Ovary (tissue), 9 donors: Measurements from ENCODE around the gene CDS1. TPM values are rescaled to one million over a fixed set of nuclear protein-coding genes. Genes with fewer than 3 reads are reported as not detected.

ENCODE experiments used
- DNase-seq, 5 donors: peaks; one replicate each; pipeline ENCODE4 v3.0.0-alpha.2; 2019 to 2020
- H3K27ac ChIP-seq, 2 donors: fragments of 200-600 bp; one replicate each; pipeline versions ENCODE4 v1.5.1 to v1.8.0; 2019 to 2022
- H3K27me3 ChIP-seq: fragments of 200-600 bp; one replicate; pipeline ENCODE4 v1.8.0; 2022
- H3K36me3 ChIP-seq: fragments of 200-600 bp; sonication (generic); one replicate; pipeline ENCODE4 v1.5.1; 2019
- H3K4me1 ChIP-seq: one replicate; pipeline ENCODE4 v1.8.1; 2013; ENCODE audit warnings: mild to moderate bottlenecking, moderate library complexity; ENCODE audit not compliant: insufficient read depth
- H3K4me3 ChIP-seq: fragments of 200-600 bp; sonication (generic); one replicate; pipeline ENCODE4 v1.5.1; 2017
- H3K9me3 ChIP-seq, 2 donors: fragments of 200-600 bp in 1 of 2; sonication (generic) in 1 of 2; one replicate each; pipeline versions ENCODE4 v1.5.1 to v1.8.1; 2013 to 2019; ENCODE audit warnings: mild to moderate bottlenecking in 1 of 2, moderate library complexity in 1 of 2
- EP300 ChIP-seq: sonication (generic); formaldehyde crosslinking; IDR thresholded peaks from one replicate; pipeline ENCODE4 v1.6.1; 2017; ENCODE audit warnings: antibody characterized with exemption
- POLR2A ChIP-seq: fragments of 450-650 bp; IDR thresholded peaks from one replicate; pipeline ENCODE4 v1.6.1; 2017; ENCODE audit warnings: antibody characterized with exemption, mild to moderate bottlenecking, moderate library complexity
- WGBS, 3 donors: extraction: QIAGEN DNeasy Blood & Tissue Kit in 1 of 3; methylation state at CpG; one replicate each; pipeline versions ENCODE4 v1.1.5 to v1.1.7; 2013 to 2017; 5-methylcytosine and 5-hydroxymethylcytosine counted together
- intact Hi-C, 4 donors: fragments of 100-400 bp; cut with DNase I; formaldehyde crosslinking; loops; one replicate each; pipeline versions ENCODE4 v1.11.0 to v1.15.1; 2022 to 2023
- polyA plus RNA-seq, 2 donors: library from polyadenylated mRNA; stranded (reverse); fragments of 200-250 nt in 1 of 2; fragments of 350-450 nt in 1 of 2; fragmentation: Illumina TruSeq in 1 of 2; extraction: RNeasy Lipid Tissue Mini Kit (QIAGEN cat#74804) in 1 of 2; gene quantifications; one replicate each; pipeline ENCODE4 v1.2.3, GENCODE V29; 2013 to 2014
- total RNA-seq, 7 donors: library from RNA; depleted of rRNA in 2 of 7; stranded (reverse); fragments of >200 nt in 2 of 7; fragmentation: NEBNext Ultra II Directional in 3 of 7; extraction: Animal tissue kit (Norgen Biotek cat#: 25700) in 3 of 7; gene quantifications; one replicate each; pipeline versions ENCODE4 v1.1.0 to v1.2.4, GENCODE V29; 2016 to 2023
- TF ChIP-seq, protein P1 (sequence below), 3 donors: fragments of 450-650 bp in 2 of 3; fragments of 200-600 bp in 1 of 3; IDR thresholded peaks; one replicate each; pipeline versions ENCODE4 v1.5.1 to v1.8.0; 2016 to 2022; ENCODE audit warnings: antibody characterized with exemption in 3 of 3, mild to moderate bottlenecking in 1 of 3
- donor health status: DM: no; HTN: no; CAD: no; lungs with moderate emphysema.
- donor health status: DM: no; HTN: no; CAD: no.
- donor health status: Bipolar disorder and iron deficiency.
- donor health status: DM: yes; HTN: yes; CAD: no.
- donor health status: DM: no; HTN: no; CAD: no.
- donor health status: DM: yes; HTN: yes; CAD: no.

CDS1 gene
- total and polyA plus RNA-seq, 9 donors: 2.7 to 28.0 (median 7.7) TPM

DNA sequence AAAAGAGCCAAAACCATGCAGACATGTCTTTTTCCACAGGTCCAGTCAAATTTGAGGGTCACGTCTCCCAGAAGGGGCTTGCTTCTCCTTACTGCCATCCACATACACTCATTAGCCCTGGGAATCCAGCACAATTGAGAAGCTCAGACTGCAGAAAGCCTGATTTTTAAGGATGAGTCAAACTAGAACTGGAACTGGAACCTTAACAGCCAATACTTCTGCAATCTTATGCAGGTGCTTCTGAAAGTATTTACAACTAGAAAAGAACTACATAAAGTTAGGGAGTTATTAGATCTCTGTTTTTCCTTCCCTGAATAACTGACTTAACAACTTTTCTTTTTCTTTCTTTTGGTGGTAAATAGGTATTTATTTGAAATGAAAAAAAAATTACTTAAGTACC is 86.3 kb downstream of the CDS1 start:
- no peaks in the 10 kb centered on the region for H3K36me3 ChIP-seq
- H3K9me3 ChIP-seq: no peaks in the 10 kb centered on the region
- TF ChIP-seq POLR2A (no peak), EP300 (no peak)
- TF ChIP-seq, protein P1, sequence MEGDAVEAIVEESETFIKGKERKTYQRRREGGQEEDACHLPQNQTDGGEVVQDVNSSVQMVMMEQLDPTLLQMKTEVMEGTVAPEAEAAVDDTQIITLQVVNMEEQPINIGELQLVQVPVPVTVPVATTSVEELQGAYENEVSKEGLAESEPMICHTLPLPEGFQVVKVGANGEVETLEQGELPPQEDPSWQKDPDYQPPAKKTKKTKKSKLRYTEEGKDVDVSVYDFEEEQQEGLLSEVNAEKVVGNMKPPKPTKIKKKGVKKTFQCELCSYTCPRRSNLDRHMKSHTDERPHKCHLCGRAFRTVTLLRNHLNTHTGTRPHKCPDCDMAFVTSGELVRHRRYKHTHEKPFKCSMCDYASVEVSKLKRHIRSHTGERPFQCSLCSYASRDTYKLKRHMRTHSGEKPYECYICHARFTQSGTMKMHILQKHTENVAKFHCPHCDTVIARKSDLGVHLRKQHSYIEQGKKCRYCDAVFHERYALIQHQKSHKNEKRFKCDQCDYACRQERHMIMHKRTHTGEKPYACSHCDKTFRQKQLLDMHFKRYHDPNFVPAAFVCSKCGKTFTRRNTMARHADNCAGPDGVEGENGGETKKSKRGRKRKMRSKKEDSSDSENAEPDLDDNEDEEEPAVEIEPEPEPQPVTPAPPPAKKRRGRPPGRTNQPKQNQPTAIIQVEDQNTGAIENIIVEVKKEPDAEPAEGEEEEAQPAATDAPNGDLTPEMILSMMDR (IDR thresholded peaks at IDR 0.05): no peak
- H3K4me1 ChIP-seq: no peaks in the 10 kb centered on the region
- no peak overlapping the region for H3K27ac ChIP-seq
- H3K27me3 ChIP-seq: no peaks in the 10 kb centered on the region
- no peak overlapping the region for H3K4me3 ChIP-seq
- DNase-seq: no peak
- WGBS, 3 donors: 93 to 97% (median 96%) methylated on average over 1 of the region's 1 CpG
- intact Hi-C loops: no loop called here

DNA sequence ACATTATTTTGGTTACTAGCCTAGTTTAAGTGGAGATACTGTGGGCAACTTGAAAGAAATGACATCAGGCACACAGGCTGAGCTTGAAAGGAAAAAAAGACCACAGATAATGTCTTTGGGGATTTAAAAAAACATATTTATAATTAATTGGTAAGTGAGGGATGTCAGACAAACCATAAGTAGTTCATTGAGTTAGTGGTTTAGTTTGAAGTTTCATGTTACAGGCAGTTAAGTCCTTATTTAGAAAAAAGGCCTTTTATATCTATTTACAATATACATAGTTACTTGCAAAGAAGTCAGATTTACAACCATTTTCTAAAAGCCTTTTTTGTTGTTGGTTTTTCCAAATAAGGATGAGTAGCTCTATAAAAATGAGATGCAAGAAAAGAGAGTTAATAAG is 89.2 kb downstream of the CDS1 start:
- Histone ChIP-seq H3K4me3 (no peak overlapping the region), H3K4me1 (no peaks in the 10 kb centered on the region), H3K27ac (no peak overlapping the region), H3K36me3 (no peaks in the 10 kb centered on the region), H3K27me3 (no peaks in the 10 kb centered on the region), H3K9me3 (no peaks in the 10 kb centered on the region)
- no peak for TF ChIP-seq EP300
- TF ChIP-seq POLR2A: no peak
- TF ChIP-seq, protein P1 (IDR thresholded peaks at IDR 0.05): no peak
- intact Hi-C loops: no loop called here
- no peak for DNase-seq

DNA sequence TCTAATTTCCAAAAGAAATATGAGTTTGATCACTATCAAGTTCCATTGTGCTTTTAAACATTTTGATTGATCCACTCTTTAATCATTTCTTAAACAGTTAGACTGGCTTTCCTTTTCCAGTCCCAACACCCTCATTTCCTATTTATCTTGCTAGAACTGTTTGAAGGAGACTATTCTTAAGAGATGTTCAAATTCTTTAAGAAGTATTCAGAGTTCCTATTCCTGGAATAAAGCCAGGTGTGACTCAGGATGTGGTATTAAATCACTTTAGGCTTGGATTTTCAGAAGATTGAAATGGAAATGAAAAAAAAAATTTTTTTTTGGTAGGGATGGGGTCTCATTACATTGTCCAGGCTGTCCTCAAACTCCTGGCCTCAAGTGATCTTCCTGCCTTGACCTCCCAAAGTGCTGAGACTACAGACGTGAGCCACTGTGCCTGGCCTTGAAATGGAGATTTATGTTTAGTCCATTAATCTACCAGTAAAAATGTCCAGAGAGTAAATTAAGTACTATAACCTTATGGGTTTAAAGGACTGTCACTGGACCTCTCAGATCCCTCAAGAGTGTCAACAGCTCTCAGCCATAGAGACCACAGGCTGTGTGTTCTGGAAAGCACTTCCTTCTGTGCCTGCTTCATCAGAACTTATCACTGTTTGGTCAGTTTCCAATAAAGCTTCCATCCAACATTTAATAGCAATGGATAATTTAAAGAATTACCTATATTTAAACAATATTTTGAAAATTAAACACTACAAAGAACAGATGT is 90.7 kb downstream of the CDS1 start:
- no peak for TF ChIP-seq EP300
- TF ChIP-seq, protein P1 (IDR thresholded peaks at IDR 0.05): no peak
- TF ChIP-seq POLR2A: no peak
- no peak for DNase-seq
- intact Hi-C loops: no loop called here
- WGBS, 3 donors: 16 to 34% (median 24%) methylated on average over 1 of the region's 1 CpG
- Histone ChIP-seq H3K27me3 (no peaks in the 10 kb centered on the region), H3K36me3 (no peaks in the 10 kb centered on the region), H3K9me3 (no peaks in the 10 kb centered on the region), H3K27ac (no peak overlapping the region), H3K4me1 (no peaks in the 10 kb centered on the region), H3K4me3 (no peak overlapping the region)

DNA sequence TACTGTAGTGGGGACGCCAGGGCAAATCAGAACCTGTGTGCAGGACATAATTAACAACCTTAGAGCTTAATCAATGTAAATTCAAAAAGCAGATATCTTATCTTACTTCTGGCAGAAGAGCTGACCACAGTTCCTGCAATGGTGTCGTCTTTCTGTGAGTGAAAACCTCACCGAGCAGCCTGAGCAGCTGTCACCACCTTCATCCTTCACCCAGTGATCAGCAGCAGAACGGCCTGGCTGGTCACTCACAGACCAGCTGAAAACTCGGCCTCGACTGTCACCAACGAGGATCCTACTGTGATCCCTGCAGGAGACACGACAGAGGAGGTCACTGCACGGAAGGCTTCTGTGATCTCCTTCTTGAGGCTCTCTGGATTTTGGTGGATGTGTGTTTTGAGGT is 94.2 kb downstream of the CDS1 start:
- whole genome bisulfite sequencing, 3 donors: 84 to 91% (median 85%) methylated on average over 9 of the region's 9 CpGs
- Histone ChIP-seq H3K27me3 (no peaks in the 10 kb centered on the region), H3K27ac (no peak overlapping the region), H3K4me3 (no peak overlapping the region), H3K9me3 (no peaks in the 10 kb centered on the region), H3K36me3 (no peaks in the 10 kb centered on the region), H3K4me1 (peaks cover 2% of the 10 kb centered on the region)
- intact Hi-C loops: no loop called here
- TF ChIP-seq EP300: no peak
- TF ChIP-seq, protein P1 (IDR thresholded peaks at IDR 0.05): no peak
- DNase-seq: no peak
